GM12873 (cell line): ENCODE measurements around the gene ZFHX3.
A peak's percentile ranks its signal among the peaks of the same experiment; 100 is the strongest.

Experiments
- CTCF ChIP-seq: IDR thresholded peaks from 2 replicates; pipeline ENCODE4 v1.5.1; 2012; ENCODE audit warnings: low read depth, mild to moderate bottlenecking, moderate library complexity, low read length, control low read depth; ENCODE audit not compliant: insufficient read depth; ENCODE audit errors: missing control alignments

ZFHX3 gene

GRCh38 chr16:72833482-72833881 lies 214.4 kb downstream of the ZFHX3 start:
- no peak for TF ChIP-seq CTCF

DNA sequence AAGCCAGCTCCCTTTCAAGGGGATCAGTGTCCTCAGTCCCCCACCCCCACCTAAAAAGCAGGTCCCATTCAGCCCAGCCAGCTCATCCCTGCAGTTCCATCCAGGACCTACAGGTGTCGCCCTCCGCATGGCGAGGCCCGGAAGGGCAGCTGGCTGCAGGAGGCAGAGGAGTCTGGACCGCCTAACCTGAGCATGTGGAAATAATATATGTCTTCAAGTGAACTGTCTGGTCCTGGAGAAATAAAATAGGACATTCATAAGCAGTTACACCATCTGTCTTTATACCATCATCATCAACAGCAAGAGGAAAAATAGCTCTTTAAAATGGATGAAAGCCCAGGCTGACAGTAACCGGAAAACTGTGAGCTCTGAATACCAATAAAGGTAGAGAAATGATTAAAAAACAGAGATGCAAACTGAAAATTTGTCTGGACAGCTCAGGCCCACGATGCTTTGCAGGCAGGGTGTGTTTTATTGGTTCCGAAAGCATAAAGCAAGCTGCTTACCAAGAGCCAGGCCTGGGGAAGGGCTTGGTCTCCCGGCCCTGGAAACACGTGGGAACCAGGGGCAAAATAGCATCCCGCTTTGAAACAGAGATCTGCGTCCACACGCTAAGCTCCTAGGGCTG lies 215.2 kb downstream of the ZFHX3 start:
- peak; percentile 99 for TF ChIP-seq CTCF

GRCh38 chr16:72829846-72830775 lies 217.8 kb downstream of the ZFHX3 start:
- no peak for TF ChIP-seq CTCF

DNA sequence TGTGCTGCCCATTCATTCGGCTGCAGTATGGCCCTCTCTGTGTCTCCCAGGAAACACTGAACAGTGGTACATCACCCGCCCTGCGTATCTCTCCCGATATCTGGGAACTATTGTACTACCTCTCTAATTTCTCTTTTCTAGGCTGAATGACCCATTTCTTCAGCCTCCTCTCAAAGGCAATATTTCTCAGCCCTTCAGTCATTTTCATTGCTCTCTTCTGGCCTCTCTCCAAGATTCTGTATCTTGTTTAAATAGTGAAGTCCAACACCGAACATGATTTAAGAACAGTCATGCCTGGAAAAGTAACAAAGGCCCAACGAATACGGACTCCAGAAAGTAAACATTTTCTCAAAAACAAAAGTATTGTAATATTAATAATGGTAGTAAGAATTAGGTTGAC lies 220.1 kb downstream of the ZFHX3 start:
- no peak for TF ChIP-seq CTCF

- no peak for TF ChIP-seq CTCF
These were observed 221.9 kb downstream of the ZFHX3 start for GRCh38 chr16:72825912-72826621.

GRCh38 chr16:72824761-72825160 lies 223.2 kb downstream of the ZFHX3 start:
- TF ChIP-seq CTCF, result no peak

- no peak for TF ChIP-seq CTCF
These were observed 223.9 kb downstream of the ZFHX3 start for GRCh38 chr16:72824027-72824426.
